Trophoblast cell (in vitro differentiated cells and primary cell): ENCODE measurements around the gene TLL1.

ENCODE experiments used
- DNase-seq, 2 donors: peaks; one replicate each; pipeline ENCODE4 v3.0.0-alpha.2; 2016
- H2AFZ ChIP-seq: 2 replicates; pipeline ENCODE4 v1.6.1; 2013; ENCODE audit warnings: low read length, moderate library complexity, mild to moderate bottlenecking; ENCODE audit not compliant: insufficient read depth, poor library complexity
- H2AK5ac ChIP-seq: 2 replicates; pipeline ENCODE4 v1.6.1; 2013; ENCODE audit warnings: mild to moderate bottlenecking, low read length
- H2BK120ac ChIP-seq: 2 replicates; pipeline ENCODE4 v1.6.1; 2013; ENCODE audit warnings: low read length, mild to moderate bottlenecking, moderate library complexity; ENCODE audit not compliant: insufficient read depth, poor library complexity
- H2BK12ac ChIP-seq: 2 replicates; pipeline ENCODE4 v1.6.1; 2013; ENCODE audit warnings: mild to moderate bottlenecking, low read length, moderate library complexity
- H2BK5ac ChIP-seq: 2 replicates; pipeline ENCODE4 v1.6.1; 2013; ENCODE audit warnings: low read length, low read depth, moderate library complexity, mild to moderate bottlenecking; ENCODE audit not compliant: poor library complexity
- H3K14ac ChIP-seq: 2 replicates; pipeline ENCODE4 v1.6.1; 2013; ENCODE audit warnings: mild to moderate bottlenecking, low read length
- H3K18ac ChIP-seq: 2 replicates; pipeline ENCODE4 v1.6.1; 2013; ENCODE audit warnings: mild to moderate bottlenecking, low read length
- H3K23ac ChIP-seq: 2 replicates; pipeline ENCODE4 v1.6.1; 2013; ENCODE audit warnings: low read length
- H3K27ac ChIP-seq: 2 replicates; pipeline ENCODE4 v1.5.1; 2013; ENCODE audit warnings: low read depth, mild to moderate bottlenecking, inconsistent platforms, low read length, moderate library complexity
- H3K27me3 ChIP-seq: 2 replicates; pipeline ENCODE4 v1.6.1; 2013; ENCODE audit warnings: inconsistent platforms, mild to moderate bottlenecking, low read length, moderate library complexity; ENCODE audit not compliant: insufficient read depth
- H3K36me3 ChIP-seq, 2 experiments: 1 replicate in 1 of 2; 2 replicates in 1 of 2; pipeline ENCODE4 v1.6.1; 2013; ENCODE audit warnings: low read length in 2 of 2, mild to moderate bottlenecking in 2 of 2, moderate library complexity in 1 of 2; ENCODE audit not compliant: insufficient read depth in 2 of 2, control insufficient read depth in 1 of 2
- H3K4ac ChIP-seq: 2 replicates; pipeline ENCODE4 v1.6.1; 2013; ENCODE audit warnings: low read depth, mild to moderate bottlenecking, low read length, moderate library complexity
- H3K4me1 ChIP-seq, 2 experiments: 1 replicate in 1 of 2; 2 replicates in 1 of 2; pipeline ENCODE4 v1.6.1; 2013; ENCODE audit warnings: low read length in 2 of 2, mild to moderate bottlenecking in 2 of 2, moderate library complexity in 1 of 2; ENCODE audit not compliant: insufficient read depth in 2 of 2, control insufficient read depth in 1 of 2
- H3K4me2 ChIP-seq: 2 replicates; pipeline ENCODE4 v1.6.1; 2013; ENCODE audit warnings: inconsistent platforms, mild to moderate bottlenecking, low read length, moderate library complexity
- H3K4me3 ChIP-seq: 2 replicates; pipeline ENCODE4 v1.5.1; 2013; ENCODE audit warnings: mild to moderate bottlenecking, low read depth, low read length, inconsistent platforms
- H3K79me1 ChIP-seq: one replicate; pipeline ENCODE4 v1.6.1; 2013; ENCODE audit warnings: low read length
- H3K79me2 ChIP-seq: 2 replicates; pipeline ENCODE4 v1.6.1; 2013; ENCODE audit warnings: low read length, mild to moderate bottlenecking; ENCODE audit not compliant: control insufficient read depth, insufficient read depth, poor library complexity
- H3K9ac ChIP-seq: 2 replicates; pipeline ENCODE4 v1.6.1; 2013; ENCODE audit warnings: mild to moderate bottlenecking, low read length
- H3K9me3 ChIP-seq: 2 replicates; pipeline ENCODE4 v1.6.1; 2013; ENCODE audit warnings: low read depth, mild to moderate bottlenecking, control low read depth, inconsistent platforms, low read length; ENCODE audit not compliant: insufficient read depth
- H4K12ac ChIP-seq: 2 replicates; pipeline ENCODE4 v1.6.1; 2013; ENCODE audit warnings: low read depth, mild to moderate bottlenecking, low read length, moderate library complexity
- H4K8ac ChIP-seq: 2 replicates; pipeline ENCODE4 v1.6.1; 2013; ENCODE audit warnings: low read depth, mild to moderate bottlenecking, low read length, moderate library complexity
- H4K91ac ChIP-seq: one replicate; pipeline ENCODE4 v1.6.1; 2013; ENCODE audit warnings: low read depth, mild to moderate bottlenecking, low read length, moderate library complexity
- WGBS: extraction: QIAGEN DNeasy Blood & Tissue Kit; methylation state at CpG from one replicate; pipeline ENCODE4 v1.1.7; 2013; ENCODE audit warnings: missing lambda C conversion rate; ENCODE audit not compliant: insufficient read length, insufficient coverage; ENCODE audit errors: extremely low coverage; 5-methylcytosine and 5-hydroxymethylcytosine counted together

TLL1 gene

GRCh38 chr4:166140951-166141350 is 267.9 kb downstream of the TLL1 start:
- H2BK12ac ChIP-seq: no peak overlapping the region
- no peaks in the 10 kb centered on the region for H3K4me1 ChIP-seq
- no peak overlapping the region for H2BK5ac ChIP-seq
- H3K4me2 ChIP-seq: no peak overlapping the region
- H3K36me3 ChIP-seq: no peaks in the 10 kb centered on the region
- H2BK120ac ChIP-seq: no peak overlapping the region
- no peak overlapping the region for H3K18ac ChIP-seq
- H3K23ac ChIP-seq: no peak overlapping the region
- WGBS: no CpG with 5 or more reads among the region's 6 CpGs
- no peak overlapping the region for H3K27ac ChIP-seq
- peak; percentile 68 to 92 for DNase-seq
- H3K14ac ChIP-seq: no peak overlapping the region
- H4K91ac ChIP-seq: no peak overlapping the region
- H3K4ac ChIP-seq: no peak overlapping the region
- no peaks in the 10 kb centered on the region for H3K79me2 ChIP-seq
- H2AFZ ChIP-seq: no peak overlapping the region
- no peak overlapping the region for H2AK5ac ChIP-seq
- H3K9ac ChIP-seq: no peak overlapping the region
- no peak overlapping the region for H4K12ac ChIP-seq
- no peaks in the 10 kb centered on the region for H3K79me1 ChIP-seq
- H3K27me3 ChIP-seq: no peaks in the 10 kb centered on the region
- H3K9me3 ChIP-seq: no peaks in the 10 kb centered on the region
- no peak overlapping the region for H4K8ac ChIP-seq
- no peak overlapping the region for H3K4me3 ChIP-seq

DNA sequence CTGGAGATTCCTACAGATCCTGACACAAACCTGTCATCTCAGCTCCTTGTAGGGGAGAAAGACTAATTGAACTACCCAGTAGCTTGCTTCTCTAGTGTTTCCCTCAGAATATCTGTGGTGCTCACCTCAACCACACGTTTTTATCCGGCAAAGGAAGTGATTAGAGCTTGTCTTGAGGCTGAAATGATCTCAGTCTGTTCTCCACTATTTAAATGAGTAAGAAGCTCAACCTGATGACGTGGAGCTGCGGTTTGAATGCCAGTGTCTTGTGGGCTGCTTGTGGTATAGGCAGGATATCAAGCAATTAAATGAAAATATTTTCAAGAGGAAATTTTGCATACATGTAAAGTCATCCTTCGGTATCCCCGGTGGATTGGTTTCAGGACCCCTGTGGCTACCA is 270.2 kb downstream of the TLL1 start:
- Histone ChIP-seq H2BK12ac (no peak overlapping the region), H3K18ac (no peak overlapping the region), H2AK5ac (no peak overlapping the region), H3K27me3 (no peaks in the 10 kb centered on the region), H3K4me1 (no peaks in the 10 kb centered on the region), H3K4me2 (no peak overlapping the region), H3K4me3 (peak overlapping the region; percentile 36), H4K91ac (no peak overlapping the region), H2BK120ac (no peak overlapping the region), H3K79me1 (no peaks in the 10 kb centered on the region), H3K27ac (no peak overlapping the region), H3K4ac (no peak overlapping the region), H2BK5ac (no peak overlapping the region), H3K79me2 (no peaks in the 10 kb centered on the region), H4K12ac (no peak overlapping the region), H3K9me3 (no peaks in the 10 kb centered on the region), H2AFZ (no peak overlapping the region), H3K23ac (no peak overlapping the region), H3K36me3 (no peaks in the 10 kb centered on the region), H3K14ac (no peak overlapping the region), H3K9ac (no peak overlapping the region), H4K8ac (no peak overlapping the region)
- no CpG with 5 or more reads among the region's 6 CpGs for WGBS
- no peak for DNase-seq

DNA sequence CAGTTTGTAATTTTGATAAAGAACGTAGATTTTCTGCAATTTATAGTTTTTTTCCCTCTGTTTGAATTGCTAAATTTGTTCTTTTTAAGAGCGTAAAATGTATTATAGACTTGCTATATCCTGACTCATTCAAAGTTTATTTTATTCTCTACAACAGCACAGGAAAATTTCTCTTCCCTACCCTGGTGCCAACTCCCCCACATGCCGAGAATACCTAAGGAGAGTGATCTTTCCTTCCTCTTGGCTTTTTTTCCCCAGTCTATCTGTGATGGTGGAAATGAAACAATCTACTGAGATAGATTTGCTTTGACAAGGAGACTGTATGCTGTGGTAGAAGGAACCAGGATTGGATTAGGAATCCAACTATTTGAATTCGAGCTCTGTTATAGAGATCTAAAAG is 271.6 kb downstream of the TLL1 start:
- no peak overlapping the region for H2BK5ac ChIP-seq
- no peak for DNase-seq
- H3K4me3 ChIP-seq: no peak overlapping the region
- H2BK12ac ChIP-seq: no peak overlapping the region
- H3K4me2 ChIP-seq: no peak overlapping the region
- no peak overlapping the region for H3K27ac ChIP-seq
- no peak overlapping the region for H3K23ac ChIP-seq
- no peaks in the 10 kb centered on the region for H3K9me3 ChIP-seq
- H3K79me2 ChIP-seq: no peaks in the 10 kb centered on the region
- H3K79me1 ChIP-seq: no peaks in the 10 kb centered on the region
- H3K4ac ChIP-seq: no peak overlapping the region
- no peak overlapping the region for H3K14ac ChIP-seq
- H2BK120ac ChIP-seq: no peak overlapping the region
- H3K27me3 ChIP-seq: no peaks in the 10 kb centered on the region
- H3K9ac ChIP-seq: no peak overlapping the region
- H4K12ac ChIP-seq: no peak overlapping the region
- H4K91ac ChIP-seq: no peak overlapping the region
- no peak overlapping the region for H4K8ac ChIP-seq
- no CpG with 5 or more reads among the region's 4 CpGs for WGBS
- no peak overlapping the region for H2AK5ac ChIP-seq
- no peak overlapping the region for H3K18ac ChIP-seq
- H3K4me1 ChIP-seq: no peaks in the 10 kb centered on the region
- H3K36me3 ChIP-seq: no peaks in the 10 kb centered on the region
- H2AFZ ChIP-seq: no peak overlapping the region

DNA sequence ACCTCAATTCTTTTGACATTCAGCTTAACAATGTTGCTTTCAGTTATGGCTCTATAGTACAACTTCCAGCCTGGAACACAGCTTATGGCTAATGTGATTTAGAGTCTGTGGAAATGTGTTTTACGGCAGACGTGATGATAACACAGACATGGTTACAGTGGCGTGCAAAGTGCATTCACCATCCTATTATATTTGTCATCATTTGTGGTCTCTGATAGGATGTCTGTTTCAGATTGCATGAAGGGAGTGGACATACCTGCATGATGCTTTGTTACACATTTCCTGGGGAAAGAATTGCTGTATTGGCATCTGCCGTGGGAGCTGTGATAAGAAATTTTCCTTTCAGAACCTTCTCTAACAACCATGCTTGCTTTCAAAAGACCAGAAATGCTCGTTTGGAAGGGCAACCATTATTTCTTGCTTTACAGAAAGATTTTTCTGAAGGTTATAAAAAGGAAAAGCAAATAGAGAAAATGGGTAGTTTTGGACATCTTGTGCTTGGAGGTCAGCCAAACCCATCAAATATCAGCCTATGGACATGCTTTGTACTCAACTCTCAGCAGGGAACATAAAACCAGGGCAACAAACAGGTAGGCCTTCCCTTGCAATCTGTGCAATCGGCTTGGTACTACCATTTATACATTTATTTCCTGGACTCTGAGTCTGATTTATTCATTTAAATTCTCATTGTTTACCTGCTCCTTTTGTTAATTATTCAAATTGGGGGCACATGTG is 273.9 kb downstream of the TLL1 start:
- H3K36me3 ChIP-seq: no peaks in the 10 kb centered on the region
- no peak overlapping the region for H3K9ac ChIP-seq
- no peak for DNase-seq
- H2BK120ac ChIP-seq: no peak overlapping the region
- no peak overlapping the region for H3K14ac ChIP-seq
- no peak overlapping the region for H3K4ac ChIP-seq
- H2BK5ac ChIP-seq: no peak overlapping the region
- H4K8ac ChIP-seq: no peak overlapping the region
- H3K4me3 ChIP-seq: no peak overlapping the region
- no CpG with 5 or more reads among the region's 6 CpGs for WGBS
- no peak overlapping the region for H3K18ac ChIP-seq
- H2AFZ ChIP-seq: no peak overlapping the region
- H4K91ac ChIP-seq: no peak overlapping the region
- no peaks in the 10 kb centered on the region for H3K79me2 ChIP-seq
- H2AK5ac ChIP-seq: no peak overlapping the region
- H3K79me1 ChIP-seq: no peaks in the 10 kb centered on the region
- no peak overlapping the region for H3K23ac ChIP-seq
- no peak overlapping the region for H4K12ac ChIP-seq
- no peak overlapping the region for H2BK12ac ChIP-seq
- no peak overlapping the region for H3K4me2 ChIP-seq
- no peaks in the 10 kb centered on the region for H3K4me1 ChIP-seq
- no peaks in the 10 kb centered on the region for H3K27me3 ChIP-seq
- no peak overlapping the region for H3K27ac ChIP-seq
- H3K9me3 ChIP-seq: no peaks in the 10 kb centered on the region
